IMR-90 (cell line): ENCODE results near the gene ARMC5. TPM values are rescaled to one million over a fixed set of nuclear protein-coding genes. Genes with fewer than 3 reads are reported as not detected.

Experiments used
- ATAC-seq: fragments of 200-7000 bp; cut with Tn5 transposase; 2 replicates; pipeline ENCODE4 v1.9.1; 2020; ENCODE audit warnings: low read depth, mild to moderate bottlenecking, moderate library complexity
- BruUV-seq: library from RNA; stranded (reverse); fragments of 400-500 nt; replicated peaks from 2 replicates; lab custom pipeline; 2021; lab: Mats Ljungman, UMichigan
- CTCF ChIA-PET: fragments of 300-600 bp; formaldehyde crosslinking; extraction: SDS; loops from one replicate; lab custom pipeline; 2021; ENCODE audit warnings: antibody characterized with exemption; lab: Yijun Ruan, JAX
- POLR2A ChIA-PET: fragments of 300-600 bp; sonication (Branson Sonifier 250); formaldehyde crosslinking; loops from one replicate; lab custom pipeline; 2022; ENCODE audit warnings: antibody characterized with exemption; ENCODE audit not compliant: unreplicated experiment; lab: Charles Lee
- DNase-seq: peaks from one replicate; pipeline ENCODE4 v3.0.0; 2013
- H2AFZ ChIP-seq: replicated peaks from 2 replicates; pipeline ENCODE3; 2013; ENCODE audit warnings: low read length, mild to moderate bottlenecking; ENCODE audit not compliant: poor library complexity
- H2AK5ac ChIP-seq: 2 replicates; pipeline ENCODE4 v1.6.1; 2013; ENCODE audit warnings: low read depth, low read length, inconsistent platforms
- H2AK9ac ChIP-seq: replicated peaks from 2 replicates; pipeline ENCODE3; 2013; ENCODE audit warnings: mild to moderate bottlenecking, low read depth, low read length, moderate library complexity; ENCODE audit not compliant: poor library complexity
- H2BK120ac ChIP-seq: 2 replicates; pipeline ENCODE4 v1.6.1; 2013; ENCODE audit warnings: low read depth, low read length, inconsistent platforms
- H2BK15ac ChIP-seq: 3 replicates; pipeline ENCODE4 v1.6.1; 2013; ENCODE audit warnings: low read depth, low read length, inconsistent platforms
- H2BK20ac ChIP-seq: 2 replicates; pipeline ENCODE4 v1.6.1; 2013; ENCODE audit warnings: low read depth, mild to moderate bottlenecking, inconsistent platforms, low read length, moderate library complexity
- H2BK5ac ChIP-seq: 2 replicates; pipeline ENCODE4 v1.6.1; 2013; ENCODE audit warnings: mild to moderate bottlenecking, low read depth, low read length, inconsistent platforms; ENCODE audit not compliant: poor library complexity, severe bottlenecking
- H3K14ac ChIP-seq: replicated peaks from 2 replicates; pipeline ENCODE4 v1.6.1; 2013; ENCODE audit warnings: low read depth, low read length, inconsistent platforms
- H3K18ac ChIP-seq: 2 replicates; pipeline ENCODE4 v1.6.1; 2013; ENCODE audit warnings: low read depth, low read length, control low read depth
- H3K23ac ChIP-seq: 2 replicates; pipeline ENCODE4 v1.6.1; 2013; ENCODE audit warnings: low read depth, low read length, inconsistent platforms
- H3K27ac ChIP-seq: 2 replicates; pipeline ENCODE4 v1.5.1; 2013; ENCODE audit warnings: mild to moderate bottlenecking, control low read depth, low read length; ENCODE audit not compliant: insufficient read depth
- H3K27me3 ChIP-seq: 2 replicates; pipeline ENCODE4 v1.6.1; 2013; ENCODE audit warnings: low read length; ENCODE audit not compliant: control insufficient read depth, insufficient read depth
- H3K36me3 ChIP-seq: 2 replicates; pipeline ENCODE4 v1.6.1; 2013; ENCODE audit warnings: low read length, mixed read lengths; ENCODE audit not compliant: control insufficient read depth, insufficient read depth
- H3K4ac ChIP-seq: 2 replicates; pipeline ENCODE4 v1.6.1; 2013; ENCODE audit warnings: low read depth, low read length, inconsistent platforms
- H3K4me1 ChIP-seq: 2 replicates; pipeline ENCODE4 v1.6.1; 2013; ENCODE audit warnings: low read length, mixed read lengths; ENCODE audit not compliant: control insufficient read depth, insufficient read depth
- H3K4me2 ChIP-seq: 2 replicates; pipeline ENCODE4 v1.6.1; 2013; ENCODE audit warnings: low read depth, mild to moderate bottlenecking, control low read depth, low read length, moderate library complexity
- H3K4me3 ChIP-seq: 2 replicates; pipeline ENCODE4 v1.5.1; 2013; ENCODE audit warnings: low read depth, mild to moderate bottlenecking, control low read depth, low read length, moderate library complexity; ENCODE audit not compliant: insufficient read depth
- H3K56ac ChIP-seq: 2 replicates; pipeline ENCODE4 v1.6.1; 2013; ENCODE audit warnings: low read length, inconsistent platforms; ENCODE audit not compliant: insufficient read depth; ENCODE audit errors: extremely low read depth
- H3K79me1 ChIP-seq, 2 experiments: 2 replicates each; pipeline ENCODE4 v1.6.1; 2013; ENCODE audit warnings: low read length in 2 of 2, inconsistent platforms in 1 of 2, low read depth in 1 of 2
- H3K9ac ChIP-seq: 2 replicates; pipeline ENCODE4 v1.6.1; 2013; ENCODE audit warnings: low read depth, low read length, control low read depth
- H3K9me1 ChIP-seq: 2 replicates; pipeline ENCODE4 v1.6.1; 2013; ENCODE audit warnings: low read length, inconsistent platforms; ENCODE audit not compliant: insufficient read depth
- H3K9me3 ChIP-seq: 2 replicates; pipeline ENCODE4 v1.6.1; 2013; ENCODE audit warnings: low read length; ENCODE audit not compliant: control insufficient read depth, insufficient read depth
- H4K20me1 ChIP-seq: 2 replicates; pipeline ENCODE4 v1.6.1; 2013; ENCODE audit warnings: low read length, inconsistent platforms; ENCODE audit not compliant: insufficient read depth
- H4K5ac ChIP-seq: 2 replicates; pipeline ENCODE4 v1.6.1; 2013; ENCODE audit warnings: mild to moderate bottlenecking, low read depth, low read length, control low read depth
- H4K8ac ChIP-seq, 2 experiments: 2 replicates each; pipeline ENCODE4 v1.6.1; 2013; ENCODE audit warnings: low read depth in 2 of 2, low read length in 2 of 2, control low read depth in 1 of 2, inconsistent platforms in 1 of 2
- H4K91ac ChIP-seq: 2 replicates; pipeline ENCODE4 v1.6.1; 2013; ENCODE audit warnings: low read depth, low read length, inconsistent platforms; ENCODE audit not compliant: insufficient read depth
- CHD1 ChIP-seq: IDR thresholded peaks from 2 replicates; pipeline ENCODE4 v1.6.1; 2012; ENCODE audit warnings: low read depth, low read length, improper control_type of control experiment
- CTCF ChIP-seq: conservative IDR thresholded peaks from 2 replicates; pipeline ENCODE4 v1.5.1; 2012; ENCODE audit warnings: mild to moderate bottlenecking, low read depth, low read length, improper control_type of control experiment
- ELK1 ChIP-seq: fragments of 150-350 bp; IDR thresholded peaks from 2 replicates; pipeline ENCODE4 v1.6.1; 2016; ENCODE audit warnings: low read depth, mild to moderate bottlenecking, low read length, moderate library complexity, borderline replicate concordance
- MAZ ChIP-seq: IDR thresholded peaks from 2 replicates; pipeline ENCODE4 v1.6.1; 2012; ENCODE audit warnings: low read depth, mild to moderate bottlenecking, low read length, improper control_type of control experiment, moderate library complexity, borderline replicate concordance
- NFE2L2 ChIP-seq: fragments of 150-350 bp; IDR thresholded peaks from 2 replicates; pipeline ENCODE4 v1.6.1; 2016; ENCODE audit warnings: low read depth, mild to moderate bottlenecking, low read length
- POLR2A ChIP-seq: IDR thresholded peaks from 2 replicates; pipeline ENCODE4 v1.6.1; 2012; ENCODE audit warnings: mild to moderate bottlenecking, low read depth, low read length
- WGBS, 2 experiments: methylation state at CpG; one replicate each; pipeline versions ENCODE4 v1.1.5 to v1.1.7; 2013; ENCODE audit warnings: missing lambda C conversion rate in 2 of 2; ENCODE audit not compliant: insufficient read length in 1 of 2; ENCODE audit errors: extremely low coverage in 2 of 2; 5-methylcytosine and 5-hydroxymethylcytosine counted together
- dilution Hi-C: fragments of 300-500 bp; cut with HindIII; formaldehyde crosslinking; loops from one replicate; pipeline ENCODE4 v1.14.3; 2018; ENCODE audit warnings: low sequenced_read_pairs; ENCODE audit not compliant: unreplicated experiment
- in situ Hi-C: fragments of 300-500 bp; cut with MboI; formaldehyde crosslinking; loops from 3 replicates; pipeline ENCODE4 v1.14.3; 2019; ENCODE audit warnings: low sequenced_read_pairs, inconsistent platforms, mixed read lengths
- intact Hi-C: fragments of 100-400 bp; cut with micrococcal nuclease; formaldehyde crosslinking; loops from 2 replicates; pipeline ENCODE4 v1.10.0; 2022
- polyA plus RNA-seq, 3 experiments: library from polyadenylated mRNA; depleted of rRNA; stranded (reverse); fragments of >200 nt; gene quantifications; 2 replicates each; pipeline ENCODE4 v1.2.3, GENCODE V29; 2012; ENCODE audit warnings: low replicate concordance in 1 of 3
- total RNA-seq: library from RNA; depleted of rRNA; stranded (reverse); fragments of >200 nt; gene quantifications from 2 replicates; pipeline ENCODE4 v1.2.3, GENCODE V29; 2012

ARMC5 gene
- total and polyA plus RNA-seq, 2 of the 4 experiments (the other 2 are of a cell fraction), result 2.3 to 7.5 TPM

DNA sequence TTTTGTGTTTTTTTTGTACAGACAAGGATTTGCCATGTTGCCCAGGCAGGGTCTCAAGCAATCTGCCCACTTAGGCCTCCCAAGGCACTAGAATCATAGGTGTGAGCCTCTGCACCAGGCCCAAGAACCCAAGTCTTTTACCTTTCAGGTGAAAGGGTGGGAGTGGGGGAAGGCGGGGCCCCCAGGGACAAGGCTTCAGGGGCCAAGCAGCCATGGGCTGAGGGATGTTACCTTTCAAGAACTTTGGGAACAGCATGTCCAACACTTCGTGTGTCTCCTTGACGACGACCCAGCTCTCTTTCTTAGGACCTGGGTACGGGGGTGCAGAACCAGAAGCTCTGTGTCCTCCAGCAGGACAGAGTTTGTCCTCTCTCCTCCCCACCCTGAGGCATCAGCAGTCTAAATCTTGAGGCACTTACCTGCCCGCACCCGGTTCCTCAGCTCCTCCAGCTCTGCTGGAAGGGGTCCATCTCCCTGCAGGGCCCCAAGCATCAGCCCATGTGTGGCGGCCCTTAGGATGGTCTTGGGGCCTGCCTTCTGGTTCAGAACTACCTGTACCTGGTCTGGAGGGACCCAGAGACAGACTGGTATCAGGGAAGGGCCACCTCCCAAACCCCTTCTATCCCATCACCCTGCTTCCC, 32.6 kb downstream of the ARMC5 start (continued):
- TF ChIP-seq CHD1, result no peak

- Histone ChIP-seq H3K79me1 (peaks cover 3 to 5% of the 10 kb centered on the region in 2 experiments; a peak in 2 of 4 replicates), H4K5ac (no peak overlapping the region), H3K56ac (no peak overlapping the region), H4K8ac (no peak overlapping the region), H3K9me3 (no peaks in the 10 kb centered on the region), H3K4me1 (no peaks in the 10 kb centered on the region), H4K20me1 (no peaks in the 10 kb centered on the region), H3K27ac (no peak overlapping the region), H2BK120ac (no peak overlapping the region), H3K27me3 (no peaks in the 10 kb centered on the region), H2AK5ac (no peak overlapping the region), H3K14ac (no peak overlapping the region), H2BK15ac (no peak overlapping the region), H4K91ac (no peak overlapping the region), H2AFZ (no peak overlapping the region), H2BK20ac (no peak overlapping the region), H3K36me3 (peaks cover 74% of the 10 kb centered on the region), H3K23ac (no peak overlapping the region), H3K4me2 (no peak overlapping the region), H2BK5ac (no peak overlapping the region), H3K18ac (no peak overlapping the region), H2AK9ac (peak overlapping the region; percentile 59), H3K9me1 (no peaks in the 10 kb centered on the region; the same call in 1 of the 2 replicates), H3K4ac (no peak overlapping the region), H3K9ac (no peak overlapping the region), H3K4me3 (no peak overlapping the region)
- dilution Hi-C loops, result no loop called here
- ChIA-PET POLR2A (no interaction called here), CTCF (no interaction called here)
- whole genome bisulfite sequencing, 2 experiments, result 100% methylated on average over 2 of the region's 18 CpGs; no CpG with 5 or more reads in 1 of the 2 experiments
- intact Hi-C loops, result no loop called here
- ATAC-seq, result no peak
- in situ Hi-C loops, result no loop called here
- no TSS peak for BruUV-seq
- no peak for TF ChIP-seq NFE2L2
- TF ChIP-seq MAZ, result no peak
- TF ChIP-seq ELK1, result no peak
- TF ChIP-seq POLR2A, result no peak
- TF ChIP-seq CTCF, result no peak
- DNase-seq, result no peak
Observed at GRCh38 chr16:31493506-31494125, 34.3 kb downstream of the ARMC5 start.
